GM18907 (cell line): ENCODE data around the gene NKTR.

Experiments
- ATAC-seq: cut with Tn5 transposase; IDR thresholded peaks from one replicate; pipeline ENCODE4 v1.9.1; 2021; ENCODE audit warnings: mild to moderate bottlenecking, moderate library complexity; ENCODE audit not compliant: unreplicated experiment

NKTR gene

DNA sequence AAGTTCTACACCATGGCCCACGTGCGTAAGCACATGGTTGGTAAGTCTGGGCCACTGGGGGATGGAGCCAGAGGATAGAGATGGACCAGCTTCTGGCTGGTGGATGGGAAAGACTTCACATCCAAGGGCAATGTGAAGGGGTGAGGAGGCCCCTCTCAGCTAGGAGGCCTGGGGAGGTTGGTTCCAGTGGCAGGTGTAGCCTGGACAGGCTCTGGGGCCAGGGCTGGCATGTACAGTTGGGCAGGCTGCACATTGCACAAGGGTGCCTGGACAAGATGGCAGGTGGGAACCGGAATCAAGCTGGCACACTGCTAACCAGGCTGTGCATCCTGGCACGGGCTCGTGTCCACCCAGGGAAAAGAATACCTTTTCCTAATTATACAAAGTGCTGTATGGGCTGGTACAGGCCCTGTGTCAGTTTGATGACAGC lies 61.1 kb downstream of the NKTR start:
- ATAC-seq, result no peak

DNA sequence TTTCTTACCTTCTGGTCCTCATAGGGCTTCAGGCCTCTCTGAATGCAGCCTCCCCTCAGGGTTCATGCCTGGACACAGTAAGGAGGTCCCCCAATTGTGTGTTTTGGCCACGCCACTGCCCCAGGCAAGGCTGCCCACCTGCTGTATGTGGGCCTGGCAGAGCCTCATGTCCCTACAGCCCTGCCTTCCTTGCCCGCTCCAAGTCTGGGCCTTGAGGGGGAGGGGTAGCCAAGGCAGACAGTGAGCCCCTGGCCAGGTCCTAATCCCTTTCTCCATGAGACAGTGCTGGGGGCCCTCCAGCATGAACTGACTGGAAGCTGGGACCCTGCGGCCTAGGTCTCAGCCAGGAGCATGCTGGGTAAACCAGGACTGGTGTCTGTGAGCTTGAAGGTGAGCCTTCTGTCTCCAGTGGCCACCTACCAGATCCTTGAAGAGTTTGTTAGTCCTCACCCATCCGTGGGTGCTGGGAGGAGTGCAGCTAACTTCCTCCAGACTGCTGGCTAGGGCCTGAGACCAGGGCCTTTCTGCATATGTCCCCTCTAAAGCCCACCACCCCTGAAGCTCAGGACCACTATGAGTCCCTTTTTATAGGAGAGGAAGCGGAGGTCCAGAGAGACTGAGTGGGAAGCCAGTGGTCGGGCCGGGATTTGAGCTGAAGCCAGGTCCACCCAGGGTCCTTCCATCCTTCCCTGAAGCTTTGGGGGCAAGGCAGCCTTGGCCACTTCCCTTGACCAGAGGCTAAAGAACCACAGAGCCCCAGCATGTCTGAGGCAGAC lies 61.7 kb downstream of the NKTR start:
- ATAC-seq, result no peak

DNA sequence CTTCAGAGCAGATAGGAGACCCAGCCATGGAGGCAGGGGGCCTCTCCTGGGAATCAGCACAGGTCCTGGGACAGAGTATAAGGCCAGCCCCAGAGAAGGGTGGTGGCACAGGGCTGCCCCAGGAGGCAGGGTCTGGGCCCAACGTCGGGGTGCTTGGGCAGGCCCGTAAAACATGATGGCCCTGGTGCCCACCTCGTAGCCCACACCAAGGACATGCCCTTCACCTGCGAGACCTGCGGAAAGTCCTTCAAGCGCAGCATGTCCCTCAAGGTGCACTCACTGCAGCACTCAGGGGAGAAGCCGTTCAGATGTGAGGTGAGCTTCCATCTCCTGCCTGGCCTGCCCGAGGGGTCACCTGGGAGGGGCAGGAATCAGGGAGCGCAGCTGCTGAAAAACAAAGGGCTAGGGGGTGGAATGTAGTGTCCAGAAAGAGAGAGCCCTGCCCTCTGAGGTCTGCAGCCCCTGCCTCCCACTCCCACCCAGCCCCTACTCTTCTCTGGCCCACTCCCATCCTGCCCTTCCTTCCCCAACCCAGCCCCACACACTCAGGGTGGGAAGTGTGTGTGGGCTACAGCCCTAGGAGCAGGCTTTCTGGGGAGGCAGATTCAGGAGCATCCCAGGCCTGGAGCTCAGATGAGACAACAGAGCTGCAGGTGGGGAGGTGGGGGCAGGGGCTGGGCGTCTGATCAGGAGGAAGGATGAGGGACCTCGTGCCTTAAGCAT lies 62.5 kb downstream of the NKTR start:
- no peak for ATAC-seq

DNA sequence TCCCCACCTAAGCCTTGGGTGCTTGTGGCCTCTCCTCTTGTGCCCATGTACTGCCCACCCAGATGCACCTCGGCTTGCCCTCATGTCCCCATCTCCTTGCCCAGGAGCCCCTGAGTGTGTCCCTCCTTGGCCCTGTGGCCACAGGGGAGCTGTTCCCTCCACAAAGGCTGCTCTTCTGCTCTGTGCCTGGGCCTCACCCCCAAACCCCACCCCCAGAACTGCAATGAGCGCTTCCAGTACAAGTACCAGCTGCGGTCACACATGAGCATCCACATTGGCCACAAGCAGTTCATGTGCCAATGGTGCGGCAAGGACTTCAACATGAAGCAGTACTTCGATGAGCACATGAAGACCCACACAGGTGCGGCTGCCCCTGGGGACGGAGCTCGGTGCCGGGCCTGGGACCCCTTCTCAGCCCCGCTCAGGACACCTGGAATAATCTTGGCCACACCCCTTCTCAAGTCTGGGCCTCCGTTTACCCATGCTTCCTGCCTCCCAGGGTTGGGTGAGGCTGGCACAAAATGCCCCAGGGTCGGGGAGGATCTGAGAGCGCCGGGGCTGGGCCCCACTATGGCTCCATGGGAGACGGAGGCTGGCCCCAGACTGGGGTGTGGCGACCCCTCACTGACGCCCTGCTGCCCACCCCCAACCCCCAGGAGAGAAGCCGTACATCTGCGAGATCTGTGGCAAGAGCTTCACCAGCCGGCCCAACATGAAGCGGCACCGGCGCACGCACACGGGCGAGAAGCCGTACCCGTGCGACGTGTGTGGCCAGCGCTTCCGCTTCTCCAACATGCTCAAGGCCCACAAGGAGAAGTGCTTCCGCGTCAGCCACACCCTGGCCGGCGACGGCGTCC lies 63.3 kb downstream of the NKTR start:
- ATAC-seq, result no peak

DNA sequence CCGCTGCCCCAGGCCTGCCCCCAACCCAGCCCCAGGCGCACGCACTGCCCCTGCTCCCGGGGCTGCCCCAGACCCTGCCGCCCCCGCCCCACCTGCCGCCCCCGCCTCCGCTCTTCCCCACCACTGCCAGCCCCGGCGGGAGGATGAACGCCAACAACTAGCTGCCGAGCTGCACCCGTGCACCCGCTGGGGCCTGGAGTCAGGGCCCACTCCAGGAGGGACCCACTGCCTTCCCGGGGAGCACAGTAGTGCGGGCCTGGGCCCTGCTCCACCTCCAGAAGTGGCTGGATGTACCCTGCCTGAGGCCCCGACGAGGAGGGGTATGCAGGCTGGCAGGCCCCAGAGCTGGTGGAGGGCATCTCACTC lies 63.9 kb downstream of the NKTR start:
- ATAC-seq, result no peak

DNA sequence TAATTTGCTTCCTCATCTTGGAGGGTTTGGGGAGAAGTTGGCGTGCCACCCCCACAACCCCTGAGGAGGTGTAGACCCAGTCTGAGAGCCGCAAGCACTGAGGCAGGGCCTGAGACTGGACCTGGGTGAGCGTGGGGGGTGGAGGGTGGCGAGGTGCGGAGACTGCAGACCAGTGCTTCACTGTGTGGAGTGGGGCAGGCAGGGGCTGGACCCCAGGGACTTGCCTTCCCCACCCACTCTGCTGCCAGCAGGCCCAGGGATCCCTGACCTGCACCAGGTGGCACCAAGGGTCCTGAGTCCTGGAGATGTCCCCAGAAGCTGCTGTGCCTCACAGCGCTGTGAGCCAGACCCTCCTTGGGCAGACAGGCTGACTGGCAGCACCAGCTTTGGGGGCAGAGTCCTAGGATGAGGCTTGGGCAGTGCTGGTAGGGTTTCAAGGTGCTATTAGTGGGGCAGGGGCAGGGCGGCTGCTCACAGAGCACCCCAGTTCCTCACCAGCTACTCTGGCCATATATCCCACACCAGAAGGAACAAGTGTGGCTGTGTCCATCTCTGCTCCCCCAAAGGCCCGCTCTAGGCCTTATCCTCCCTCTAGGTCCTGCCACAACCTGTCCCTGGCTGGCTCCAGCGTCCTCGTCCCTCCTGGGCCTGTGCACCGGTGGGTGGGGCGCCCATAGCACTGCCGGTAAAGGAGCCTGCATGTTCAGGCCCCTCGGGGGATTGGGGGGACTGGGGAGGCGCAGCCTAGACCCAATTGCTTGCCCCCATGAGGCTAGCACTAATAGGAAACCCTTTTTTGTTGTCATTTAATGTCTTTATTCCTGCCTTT lies 64.8 kb downstream of the NKTR start:
- ATAC-seq, result no peak

DNA sequence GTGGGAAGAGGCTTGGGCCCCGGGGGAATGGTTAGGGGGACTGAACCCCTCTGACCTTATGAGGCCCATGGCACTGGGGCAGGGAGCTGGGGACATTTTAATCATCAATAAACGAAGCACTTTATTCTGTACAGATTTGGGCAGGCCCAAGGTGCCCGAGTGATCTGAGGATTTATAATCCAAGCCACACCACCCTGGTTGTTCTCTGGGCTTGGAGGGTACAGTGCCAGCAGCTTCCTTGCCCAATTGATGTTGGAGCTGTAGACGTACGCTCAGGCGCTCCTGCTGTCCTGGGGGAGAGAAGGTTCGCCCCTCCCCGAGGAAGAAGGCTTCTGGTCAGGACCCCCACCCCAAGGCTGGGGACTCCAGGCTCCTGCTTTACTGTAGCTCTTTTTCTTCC lies 65.5 kb downstream of the NKTR start:
- no peak for ATAC-seq

DNA sequence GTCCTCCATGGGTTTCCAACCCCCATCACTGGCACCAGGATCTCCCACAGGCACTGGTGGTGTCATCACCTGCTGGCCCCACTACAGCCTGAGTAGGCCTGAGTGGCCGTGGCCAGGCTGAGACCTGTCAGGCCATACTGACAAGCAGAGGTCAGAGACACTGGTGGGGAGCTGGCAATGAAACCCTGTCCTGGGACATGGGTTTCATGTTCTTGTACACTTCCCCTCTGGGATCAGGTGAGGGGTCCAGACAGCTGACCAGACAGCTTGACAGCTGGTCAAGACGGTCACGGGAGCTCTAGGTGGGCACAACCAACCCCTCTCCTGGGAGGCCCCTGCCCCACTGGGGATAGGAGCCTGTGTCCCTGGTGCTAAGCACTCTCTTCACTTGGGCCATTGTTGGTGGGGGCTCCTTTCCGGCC lies 66.1 kb downstream of the NKTR start:
- ATAC-seq, result no peak

DNA sequence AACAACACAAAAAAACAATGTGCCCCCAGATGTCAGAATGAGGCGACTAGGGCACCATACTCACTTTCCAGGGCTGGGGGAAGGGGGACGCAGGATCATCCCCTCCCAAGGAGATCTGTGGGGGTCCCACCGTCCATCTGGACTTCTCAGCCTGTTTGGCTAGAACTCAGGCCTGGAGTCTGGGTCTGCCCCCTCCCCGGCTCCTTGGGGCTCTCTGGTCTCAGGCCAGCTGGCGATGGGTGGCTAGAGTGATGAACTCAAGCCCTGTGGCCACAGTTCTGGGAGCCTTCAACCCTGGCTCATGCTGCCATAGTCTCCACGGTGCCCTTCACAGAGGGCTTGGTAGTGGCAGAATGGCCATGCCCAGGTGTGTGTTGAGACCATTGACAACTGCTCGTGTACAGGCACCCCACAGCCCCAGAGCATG lies 66.6 kb downstream of the NKTR start:
- ATAC-seq, result no peak

DNA sequence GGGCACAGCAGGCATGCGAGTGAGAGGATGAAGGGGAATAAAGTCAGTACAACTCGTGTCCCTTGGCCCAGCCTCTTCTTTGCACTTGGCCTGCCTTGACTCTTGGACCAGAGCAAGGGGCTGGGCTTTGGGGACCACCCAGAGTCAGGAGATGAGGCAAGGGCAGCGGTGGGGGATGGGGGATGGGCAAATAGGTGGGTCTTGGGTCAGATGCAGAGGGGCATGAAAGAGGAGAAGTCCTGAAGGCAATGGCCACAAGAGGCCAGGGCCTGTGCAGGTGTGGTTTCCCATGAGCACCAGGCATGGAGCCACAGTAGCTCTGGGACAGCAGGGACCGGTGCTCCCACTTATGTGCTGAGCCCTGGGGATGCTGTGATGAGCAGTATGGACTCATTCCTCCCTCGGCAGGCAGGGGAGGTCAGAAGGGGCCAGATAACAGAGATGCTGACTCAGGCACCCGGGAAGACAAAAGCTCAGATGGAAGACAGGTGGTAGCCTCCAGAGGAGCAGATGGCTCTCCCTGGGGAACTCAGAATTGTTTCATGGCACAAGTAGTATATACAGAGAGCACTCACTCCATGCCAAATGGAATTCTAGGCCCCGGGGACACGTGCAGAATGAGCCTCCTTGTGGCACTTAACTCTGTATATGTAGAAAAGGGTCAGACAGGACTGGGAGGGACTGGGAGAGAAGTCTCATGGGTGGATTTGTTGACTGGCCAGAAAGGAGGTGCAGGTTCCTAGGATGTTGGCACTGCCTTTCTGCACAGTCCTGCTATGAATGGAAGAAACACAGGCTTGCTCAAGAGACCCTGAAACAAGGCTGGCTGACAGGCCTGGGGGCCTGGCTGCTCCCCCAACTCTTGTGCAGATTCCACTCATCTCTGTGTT lies 67.3 kb downstream of the NKTR start:
- no peak for ATAC-seq

DNA sequence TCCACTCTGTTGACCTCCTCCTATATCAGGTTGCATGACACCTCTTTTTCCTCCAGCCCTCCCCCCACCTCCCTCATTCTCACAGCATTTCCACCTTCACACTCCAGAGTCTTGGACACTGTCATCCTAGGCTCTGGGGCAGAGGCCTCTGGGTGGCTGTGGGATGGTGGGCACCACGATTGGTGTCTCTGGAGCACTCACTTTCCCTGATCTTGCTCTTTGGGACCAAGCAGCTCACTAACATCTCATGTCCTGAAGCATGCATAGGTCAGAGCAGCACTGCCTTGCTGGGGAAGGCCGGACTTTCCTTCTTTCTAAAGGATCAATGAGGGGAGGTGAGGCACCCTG lies 67.9 kb downstream of the NKTR start:
- ATAC-seq, result no peak

DNA sequence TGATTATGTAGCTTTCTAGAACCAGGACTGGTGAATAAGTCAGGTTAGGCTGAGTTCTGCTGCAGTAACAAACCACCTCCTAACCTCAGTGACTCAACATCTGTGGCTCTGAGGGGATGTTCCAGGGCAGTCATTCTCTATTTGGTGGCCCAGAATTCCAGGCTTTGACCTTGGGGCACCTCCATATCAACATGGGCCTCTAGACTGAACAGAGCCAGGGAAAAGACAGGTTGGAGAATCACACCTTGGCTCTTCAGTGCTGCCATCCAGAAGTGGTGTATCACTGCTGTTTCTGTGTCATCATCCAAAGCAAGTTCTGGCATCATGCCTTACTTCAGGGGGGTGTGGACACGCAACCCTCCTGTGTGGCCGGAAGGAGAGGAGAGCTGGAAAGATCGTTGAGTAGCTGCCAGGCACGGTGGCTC lies 68.3 kb downstream of the NKTR start:
- ATAC-seq, result no peak

DNA sequence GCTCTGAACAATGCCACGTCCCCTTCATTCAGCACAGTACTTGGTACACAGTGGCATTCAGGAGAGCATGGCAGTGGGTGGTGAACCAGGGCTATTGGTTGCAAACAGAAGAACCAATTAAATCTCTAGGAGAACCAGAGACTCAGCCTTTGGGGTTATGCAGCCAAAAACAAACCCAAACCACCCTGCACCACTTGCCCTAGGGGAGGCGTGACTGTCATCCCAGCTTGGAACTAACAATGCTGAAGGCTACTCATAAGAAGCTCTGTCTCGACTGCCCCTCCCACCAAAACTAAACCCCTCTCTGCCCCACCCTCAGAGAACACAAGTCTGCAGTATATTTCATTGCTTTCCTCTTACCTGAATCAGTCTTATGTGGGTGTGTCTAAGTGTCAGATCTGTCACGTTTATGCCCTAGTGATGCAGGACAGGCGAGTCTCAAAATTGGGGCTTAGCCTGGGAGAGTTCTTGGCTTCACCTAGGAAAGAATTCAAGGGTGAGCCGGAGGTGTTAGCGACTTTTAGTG lies 69.6 kb downstream of the NKTR start:
- no peak for ATAC-seq

DNA sequence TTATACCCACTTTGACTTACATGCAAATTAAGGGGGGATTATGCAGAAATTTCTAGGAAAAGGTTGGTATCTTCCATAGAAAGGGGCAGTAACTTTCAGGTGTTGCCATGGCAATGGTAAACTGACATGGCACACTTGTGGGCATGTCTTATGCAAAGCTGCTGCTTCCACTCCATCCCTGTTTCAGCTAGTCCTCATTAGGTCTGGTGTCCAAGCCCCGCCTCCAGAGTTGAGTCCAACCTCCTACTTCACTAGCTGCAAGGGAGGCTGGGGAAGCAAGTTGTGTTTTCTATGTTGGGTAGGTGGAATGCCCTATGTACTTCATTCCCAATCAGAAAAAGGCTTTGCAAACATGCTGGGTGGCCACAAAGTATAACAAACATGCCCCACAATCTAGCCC lies 70.2 kb downstream of the NKTR start:
- ATAC-seq, result no peak

DNA sequence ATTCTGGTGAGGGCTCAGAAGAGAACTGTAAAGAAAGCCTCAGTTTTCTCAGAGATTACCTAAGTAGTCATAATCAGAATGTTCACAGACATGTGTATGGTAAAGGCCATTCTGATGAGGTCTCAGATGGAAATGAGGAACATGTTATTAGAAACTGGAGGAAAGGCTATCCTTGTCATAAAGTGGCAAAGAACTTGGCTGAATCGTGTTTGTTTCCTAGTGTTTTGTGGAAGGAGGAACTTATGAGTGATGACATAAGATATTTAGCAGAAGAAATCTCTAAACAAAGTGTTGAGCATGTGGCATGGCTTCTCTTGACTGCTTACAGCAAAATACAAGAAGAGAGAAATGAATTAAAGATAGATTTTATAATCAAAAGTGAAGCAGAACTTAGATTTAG lies 72.0 kb downstream of the NKTR start:
- no peak for ATAC-seq

DNA sequence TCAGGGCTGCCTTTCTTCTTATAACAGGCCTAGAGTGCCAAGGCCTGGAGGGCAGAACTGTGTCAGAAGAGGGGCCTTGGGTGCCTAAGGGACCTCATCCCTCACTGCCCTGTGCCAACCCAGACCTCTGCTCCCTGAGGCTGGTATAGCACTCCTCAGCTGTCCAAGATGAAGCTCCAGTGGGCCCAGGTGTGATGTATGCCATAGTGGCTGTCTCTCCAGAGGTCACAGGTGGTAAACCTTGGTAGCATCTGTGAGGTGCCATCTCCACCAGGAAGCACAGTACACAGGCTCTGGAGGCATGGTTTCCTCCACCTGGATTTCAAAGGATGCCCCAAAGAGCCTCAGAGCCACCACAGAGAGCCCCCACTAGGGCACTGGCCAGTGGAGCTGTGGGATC lies 72.6 kb downstream of the NKTR start:
- no peak for ATAC-seq

DNA sequence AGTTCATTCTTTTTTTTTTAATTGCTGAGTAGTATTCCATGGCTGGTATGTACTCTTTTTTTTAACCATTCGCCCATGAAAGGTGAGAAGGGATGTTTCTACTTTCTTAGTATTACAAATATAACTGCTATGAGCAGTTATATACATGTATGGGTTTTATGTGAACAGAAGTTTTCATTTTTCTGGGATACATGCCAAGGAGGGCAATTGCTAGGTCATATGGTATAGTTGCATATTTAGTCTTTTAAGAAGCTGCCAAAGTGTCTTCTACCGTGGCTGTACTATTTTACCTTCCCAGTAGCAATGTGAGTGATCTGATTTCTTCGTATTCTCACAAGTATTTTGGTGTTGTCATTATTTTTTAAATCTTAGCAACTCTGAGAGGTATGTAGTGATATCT lies 73.7 kb downstream of the NKTR start:
- no peak for ATAC-seq

DNA sequence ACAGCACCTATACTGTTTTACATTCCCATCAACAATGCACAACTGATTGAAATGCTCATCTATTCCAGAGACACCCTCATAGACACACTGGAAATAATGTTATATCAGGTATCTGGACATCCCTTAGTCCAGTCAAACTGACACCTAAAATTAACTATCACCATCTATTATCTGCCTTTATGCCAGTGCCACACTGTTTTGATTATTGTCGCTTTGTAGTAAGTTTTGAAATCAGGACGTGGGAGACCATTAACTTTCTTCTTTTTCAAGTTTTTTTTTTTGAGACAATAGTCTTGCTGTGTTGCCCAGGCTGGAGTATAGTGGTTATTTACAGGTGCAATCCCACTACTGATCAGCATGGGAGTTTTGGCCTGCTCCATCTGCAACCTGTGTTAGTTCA lies 75.4 kb downstream of the NKTR start:
- no peak for ATAC-seq

DNA sequence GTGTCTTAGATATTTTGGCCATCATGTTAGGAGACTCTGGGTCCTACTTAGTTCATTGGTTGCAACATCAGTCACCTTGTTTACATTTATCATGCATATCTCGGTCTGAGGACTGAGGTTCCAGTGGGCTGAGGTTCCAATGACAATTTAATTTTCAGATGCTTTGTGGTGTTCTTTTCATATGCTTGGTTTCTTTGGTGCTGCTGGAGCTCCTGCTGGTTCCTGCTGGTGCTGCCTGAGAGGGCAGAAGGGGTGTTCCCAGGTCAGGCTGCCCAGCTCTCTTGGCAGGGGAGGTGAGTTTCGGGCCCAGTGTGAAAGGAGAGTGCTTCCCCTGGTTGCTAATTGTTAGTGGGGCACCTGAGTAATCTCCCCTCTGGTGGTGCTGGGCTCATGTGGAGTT lies 78.0 kb downstream of the NKTR start:
- no peak for ATAC-seq

DNA sequence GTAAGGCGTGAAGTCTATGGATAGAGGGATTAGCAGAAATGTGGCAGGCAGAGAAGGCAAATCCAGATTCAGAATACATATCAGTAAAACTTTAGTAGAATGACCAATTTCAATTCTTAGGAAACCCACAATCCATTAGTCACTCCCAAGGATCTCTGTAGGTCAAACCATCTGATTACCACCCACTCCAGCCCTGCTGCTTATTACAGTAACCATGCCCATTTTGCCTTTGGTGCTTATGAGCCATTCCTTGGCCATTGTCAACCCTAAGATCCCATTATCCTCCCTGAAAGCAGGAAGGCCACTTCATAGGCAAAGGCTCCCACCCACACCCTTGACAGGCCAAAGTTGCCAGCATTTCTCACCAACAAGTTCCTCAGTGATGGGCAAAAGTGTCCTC lies 79.8 kb downstream of the NKTR start:
- no peak for ATAC-seq
